NCI-H187 (cell line): ENCODE measurements around the gene GID4.

Experiments used
- DNase-seq, 2 experiments: peaks; one replicate each; lab custom pipeline; 2025; lab: John Stamatoyannopoulos, UW

GID4 gene

GRCh38 chr17:18044609-18045008 lies 5.4 kb downstream of the GID4 start:
- DNase-seq: no peak

- DNase-seq: no peak
These were observed 6.6 kb downstream of the GID4 start for GRCh38 chr17:18045691-18046350.

- no peak for DNase-seq
These were observed 16.4 kb downstream of the GID4 start for GRCh38 chr17:18055597-18055996.

- DNase-seq: no peak
These were observed 17.0 kb downstream of the GID4 start for GRCh38 chr17:18056214-18056613.

DNA sequence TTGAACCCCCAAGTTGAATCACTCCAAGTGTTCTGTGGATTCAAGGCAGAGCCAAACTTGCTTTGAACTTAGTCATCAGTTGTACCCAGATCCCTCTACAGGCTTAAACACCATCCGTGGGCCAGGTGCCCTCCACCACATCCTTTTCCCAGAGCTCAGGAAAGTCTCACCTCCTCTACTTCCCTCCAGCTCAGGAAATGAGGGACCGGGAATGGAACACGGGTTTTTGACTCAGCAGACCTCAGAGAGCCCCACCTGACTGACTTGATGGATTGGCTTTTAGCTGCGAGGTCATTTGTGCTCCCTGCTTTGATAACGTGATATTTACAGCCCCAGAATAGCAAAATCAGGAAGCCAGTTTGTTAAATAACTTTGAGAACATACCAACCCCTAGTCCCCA lies 20.1 kb downstream of the GID4 start:
- no peak for DNase-seq

GRCh38 chr17:18064053-18064452 lies 24.8 kb downstream of the GID4 start:
- DNase-seq: no peak

- DNase-seq: no peak
These were observed 26.3 kb downstream of the GID4 start for GRCh38 chr17:18065546-18065945.

DNA sequence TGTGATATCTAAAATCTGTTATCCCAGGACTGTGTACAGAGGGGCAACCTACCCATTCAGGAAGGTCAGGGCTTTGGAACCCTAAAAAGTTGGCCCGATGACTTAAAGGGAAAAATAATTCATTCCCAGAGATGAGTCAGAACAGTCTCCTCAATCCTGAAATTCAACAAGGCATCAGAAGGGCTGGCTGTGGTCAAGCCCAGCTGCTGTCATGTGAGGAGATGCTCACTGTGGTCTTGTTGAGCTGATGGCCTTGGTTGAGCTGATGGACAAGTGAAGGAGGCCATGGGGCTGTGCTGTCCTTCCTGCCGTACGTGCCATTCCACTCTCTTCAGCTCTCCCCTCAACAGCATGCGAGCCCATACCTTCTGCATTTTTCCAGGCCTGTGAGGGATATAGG lies 27.7 kb downstream of the GID4 start:
- DNase-seq: peak in 1 of 2 experiments; percentile 1

- DNase-seq: no peak
These were observed 29.9 kb downstream of the GID4 start for GRCh38 chr17:18069101-18069500.

DNA sequence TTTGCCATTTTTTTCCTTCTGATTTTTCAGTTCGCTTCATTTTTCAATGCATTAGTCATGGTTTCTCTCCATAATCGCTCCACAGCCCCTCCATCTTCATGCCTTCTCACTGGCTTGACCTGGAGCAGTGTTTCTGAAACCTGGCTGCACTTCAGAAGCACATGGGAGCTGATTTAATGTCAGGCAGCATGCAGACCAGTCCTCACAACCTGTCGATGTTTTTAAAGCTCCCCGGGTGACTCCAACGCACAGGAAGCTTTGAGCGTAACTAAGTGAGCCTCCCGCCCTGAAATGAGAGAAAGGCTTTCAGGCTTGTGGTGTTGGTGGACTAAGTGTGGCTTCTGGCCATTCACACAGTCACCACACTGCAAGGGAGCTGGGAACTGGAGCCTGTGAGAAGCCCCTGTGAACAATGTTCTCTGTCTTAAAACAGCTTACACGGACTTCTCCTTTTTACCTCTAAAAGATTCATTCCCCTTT lies 31.7 kb downstream of the GID4 start:
- DNase-seq: no peak

DNA sequence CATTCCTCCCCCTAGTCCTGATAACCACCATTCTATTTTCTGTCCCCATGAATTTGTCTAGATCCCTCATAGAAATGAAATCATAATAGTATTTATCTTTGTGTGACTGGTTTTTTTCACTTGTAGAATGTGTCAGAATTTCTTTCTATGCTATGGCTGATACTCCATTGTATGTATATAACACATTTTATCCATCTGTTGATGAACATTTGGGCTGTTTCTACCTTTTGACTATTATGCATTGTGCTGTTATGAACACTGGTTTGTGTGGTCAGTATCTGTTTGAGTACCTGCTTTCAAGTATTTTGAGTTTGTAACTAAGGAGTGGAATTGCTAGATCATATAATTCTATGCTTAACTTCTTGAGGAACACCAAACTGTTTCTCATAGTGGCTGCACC lies 32.5 kb downstream of the GID4 start:
- no peak for DNase-seq

DNA sequence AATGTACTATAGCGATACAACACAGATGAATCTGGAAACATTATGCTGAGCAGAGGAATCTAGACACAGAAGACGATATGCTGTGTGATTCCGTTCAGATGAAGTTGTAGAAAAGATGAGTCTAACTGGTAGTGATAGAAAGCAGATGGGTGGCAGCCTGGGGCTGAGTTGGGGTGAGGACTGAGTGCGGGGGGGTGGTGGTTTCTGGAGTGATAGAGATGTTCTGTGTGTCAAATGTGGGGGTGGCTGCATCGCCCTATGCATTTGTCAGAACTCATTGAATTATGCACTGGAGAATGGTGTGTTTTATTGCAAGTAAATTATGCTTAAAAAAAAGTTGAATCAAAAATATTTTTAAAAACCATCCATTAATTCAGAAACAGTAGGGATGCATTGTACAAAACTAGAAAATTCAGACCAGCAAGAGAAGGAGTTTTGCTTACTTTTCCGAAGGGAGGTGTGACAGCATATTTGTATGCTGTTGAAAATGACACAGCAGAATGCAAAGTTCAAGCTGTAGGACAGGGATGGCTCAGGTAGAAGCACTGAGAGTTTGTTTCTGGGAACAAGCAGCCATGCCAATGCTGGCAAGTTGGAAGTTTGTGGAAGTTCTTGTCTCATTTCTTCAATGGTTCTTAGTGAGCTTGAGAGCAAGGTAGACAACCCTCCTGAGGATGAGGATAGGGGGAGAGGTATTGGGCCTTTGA lies 35.5 kb downstream of the GID4 start:
- no peak for DNase-seq

DNA sequence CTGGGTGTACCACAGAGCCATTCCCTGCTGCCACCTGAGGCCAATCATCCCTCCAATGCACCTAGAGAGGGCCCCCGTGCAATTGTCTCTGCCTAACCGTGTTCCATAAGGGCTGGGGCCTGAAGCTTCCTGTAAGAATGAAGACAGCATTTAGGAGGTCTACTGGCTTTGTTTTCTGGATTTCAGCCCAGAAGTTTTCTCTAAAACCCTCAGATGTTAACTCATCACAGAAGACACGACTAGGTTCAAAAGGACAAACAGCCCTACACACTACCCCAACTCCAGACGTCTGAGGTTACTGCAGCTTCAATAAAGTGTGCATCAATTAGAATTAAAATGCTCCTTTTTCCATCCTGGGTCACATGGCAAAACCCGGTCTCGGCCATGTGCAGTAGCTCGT lies 37.7 kb downstream of the GID4 start:
- no peak for DNase-seq

DNA sequence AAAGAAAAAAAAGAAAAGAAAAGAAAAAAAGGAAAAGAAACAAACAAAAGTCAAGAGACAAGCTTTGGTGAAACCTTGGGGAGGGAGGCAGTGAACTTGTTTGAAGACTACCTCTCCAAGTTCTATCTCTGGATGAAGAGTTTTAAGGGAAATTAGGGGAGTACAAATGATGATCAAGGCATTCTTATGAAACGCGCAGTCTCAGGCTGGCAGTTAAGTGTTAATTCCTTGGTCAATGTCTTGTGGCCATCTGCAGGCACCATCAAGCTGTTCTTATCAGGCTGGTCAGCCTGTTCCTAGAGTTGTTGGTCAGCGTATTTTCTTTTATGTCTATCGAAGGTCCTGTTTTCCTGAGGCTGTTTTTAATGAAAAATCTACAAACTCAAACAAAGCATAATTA lies 40.3 kb downstream of the GID4 start:
- DNase-seq: no peak

DNA sequence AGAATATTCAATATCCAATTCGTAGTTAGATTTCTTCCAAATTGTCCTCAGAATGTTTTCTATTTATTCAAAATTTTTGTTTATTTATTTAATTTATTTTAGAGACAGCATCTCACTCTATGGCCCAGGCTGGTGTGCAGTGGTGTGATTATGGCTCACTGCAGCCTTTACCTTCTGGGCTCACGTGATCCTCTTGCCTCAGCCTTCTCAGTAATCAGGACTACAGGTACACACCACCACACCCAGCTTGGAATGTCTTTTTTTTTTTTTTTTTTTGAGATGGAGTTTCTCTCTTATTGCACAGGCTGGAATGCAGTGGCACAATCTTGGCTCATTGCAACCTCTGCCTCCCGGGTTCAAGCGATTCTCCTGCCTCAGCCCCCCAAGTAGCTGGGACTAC lies 45.0 kb downstream of the GID4 start:
- DNase-seq: no peak

DNA sequence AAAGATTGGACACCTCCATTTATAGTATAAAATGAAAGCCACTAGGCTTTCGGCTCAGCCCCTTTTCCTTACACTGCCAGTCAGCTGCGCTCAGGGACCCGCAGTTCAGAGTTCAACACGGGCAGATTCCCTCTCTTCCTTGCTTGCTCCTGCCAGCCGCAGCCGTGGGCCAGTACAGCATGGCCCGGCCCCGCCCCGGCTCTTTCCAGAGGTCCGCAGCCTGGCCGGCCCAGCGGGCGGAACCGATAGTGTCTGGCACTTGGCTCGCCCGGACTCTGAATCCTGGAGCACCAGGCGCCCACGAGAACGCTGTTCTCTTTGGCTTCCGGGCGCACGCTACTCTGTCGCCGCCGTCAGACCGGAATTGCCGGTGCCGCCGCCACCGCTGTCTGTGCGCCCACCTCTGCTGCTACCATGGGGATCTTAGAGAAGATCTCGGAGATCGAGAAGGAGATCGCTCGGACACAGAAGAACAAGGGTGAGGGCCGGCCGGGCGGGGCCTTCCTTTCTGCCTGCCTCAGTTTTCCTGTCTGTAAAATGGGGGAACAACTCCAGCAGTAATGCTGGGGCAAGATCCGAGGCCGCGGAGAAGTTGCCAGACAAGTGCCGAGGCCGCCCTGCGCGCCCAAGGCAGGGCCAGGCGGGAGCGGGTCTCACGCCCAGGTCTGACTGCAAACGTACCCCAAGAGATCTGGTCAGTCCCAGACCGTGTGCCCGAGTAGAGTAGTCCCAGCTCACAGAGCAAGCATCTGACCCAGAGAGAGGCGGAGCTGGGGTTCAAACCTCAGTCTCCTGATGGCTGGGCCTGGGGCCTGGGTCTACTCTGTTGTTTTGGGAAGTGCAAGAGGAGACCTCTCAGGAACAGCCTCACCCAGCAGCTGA lies 48.6 kb downstream of the GID4 start, which contains the start of gene DRG2:
DRG2 (plus strand) TSS at position 339 of the 882 bp plus-strand sequence; CDS start at position 415, 76 bp downstream.
- peak; percentile 46 to 65 for DNase-seq

- DNase-seq: no peak
These were observed 50.4 kb downstream of the GID4 start for GRCh38 chr17:18089613-18090012.

DNA sequence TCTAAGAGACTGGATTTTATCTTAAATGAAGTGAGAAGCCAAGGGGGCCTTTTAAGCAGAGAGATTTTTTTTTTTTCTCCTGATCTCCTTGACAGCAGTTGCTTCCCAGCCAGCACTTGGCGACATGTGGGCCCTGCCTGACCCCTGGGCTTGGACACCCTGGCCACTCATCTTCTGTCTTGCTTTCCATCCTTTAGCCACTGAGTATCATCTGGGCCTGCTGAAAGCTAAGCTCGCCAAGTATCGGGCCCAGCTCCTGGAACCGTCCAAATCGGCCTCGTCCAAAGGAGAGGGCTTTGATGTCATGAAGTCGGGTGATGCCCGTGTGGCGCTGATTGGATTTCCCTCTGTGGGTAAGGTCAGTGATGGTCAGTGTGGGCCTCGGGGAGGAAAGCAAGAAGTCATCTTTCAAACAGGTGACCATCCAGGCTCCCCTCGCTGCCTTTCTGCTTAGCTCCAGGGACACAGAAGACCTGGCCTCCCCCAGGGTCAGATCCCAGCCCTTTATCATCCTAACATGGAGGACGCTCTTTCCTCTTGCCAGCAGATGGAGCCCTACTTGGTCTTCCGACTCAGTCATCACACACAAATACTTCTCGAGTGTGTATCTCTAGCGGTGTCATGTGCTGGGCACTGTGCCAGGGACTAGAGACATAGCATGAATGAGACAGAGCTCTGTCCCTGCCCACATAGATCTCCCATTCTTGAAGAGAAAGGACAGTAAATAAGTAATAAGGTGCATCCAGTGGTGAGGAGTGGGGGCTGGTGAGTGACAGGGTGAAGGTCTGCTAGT lies 54.6 kb downstream of the GID4 start:
- DNase-seq: no peak

GRCh38 chr17:18094409-18094807 lies 55.2 kb downstream of the GID4 start:
- DNase-seq: no peak

GRCh38 chr17:18099516-18099915 lies 60.3 kb downstream of the GID4 start:
- DNase-seq: no peak

GRCh38 chr17:18100616-18101015 lies 61.4 kb downstream of the GID4 start:
- no peak for DNase-seq

DNA sequence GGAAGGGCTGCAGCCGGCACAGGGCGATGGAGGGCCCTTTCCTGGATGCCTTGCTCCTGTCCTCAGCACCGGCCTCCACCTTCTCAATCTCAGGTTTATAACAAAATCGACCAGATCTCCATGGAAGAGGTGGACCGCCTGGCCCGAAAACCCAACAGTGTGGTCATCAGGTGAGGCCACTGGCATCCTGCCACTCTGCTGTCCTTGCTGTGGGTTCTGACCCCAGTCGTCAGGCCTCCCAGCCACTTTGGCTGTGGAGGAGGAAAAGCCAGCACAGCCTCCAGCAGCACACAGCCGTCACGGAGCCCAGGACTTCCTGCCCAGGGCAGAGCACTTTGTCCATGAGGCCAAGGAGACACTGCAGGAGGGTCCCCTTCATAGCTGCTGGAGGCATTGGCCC lies 62.6 kb downstream of the GID4 start:
- DNase-seq: no peak
